H1 (cell line): ENCODE measurements around the gene HGD. TPM values are rescaled to one million over a fixed set of nuclear protein-coding genes. Genes with fewer than 3 reads are reported as not detected.

Source experiments
- polyA plus RNA-seq, 7 experiments: library from polyadenylated mRNA; depleted of rRNA in 3 of 7; stranded (reverse) in 5 of 7; unstranded in 2 of 7; fragments of >200 nt in 5 of 7; fragments of 200-250 nt in 2 of 7; gene quantifications; 1 replicate in 5 of 7; 2 replicates in 1 of 7; 4 replicates in 1 of 7; pipeline versions ENCODE4 v1.2.1 to v1.2.3, GENCODE V29; 2011 to 2013; ENCODE audit warnings: missing spikeins in 2 of 7, mixed read lengths in 2 of 7
- small RNA-seq: library from polyadenylated mRNA; stranded (forward); fragments of <200 nt; extraction: miRNeasy Mini kit (QIAGEN cat#:217004); gene quantifications from one replicate; pipeline ENCODE3, GENCODE V24; 2013; ENCODE audit not compliant: insufficient read depth
- total RNA-seq: library from RNA; stranded (reverse); fragmentation: NEBNext Ultra II Directional; extraction: Animal tissue kit (Norgen Biotek cat#: 25700); gene quantifications from 2 replicates; pipeline ENCODE4 v1.2.1, GENCODE V29; 2021

Gene HGD
- total and polyA plus RNA-seq, 2 of the 8 experiments (the other 6 are each of a cell fraction or from before 2014, with no cell fraction given) = 0.11 TPM; not detected in 1

Small RNA genes within 50 kb of the gene (small RNA-seq; reads per million reads assigned to genes)
- not detected for gene MTCO1P29
- not detected for gene MTCO2P29

Other genes with a start within 250 kb of the HGD start
- 502 and 516 TPM in 2 replicates for gene FSTL1, start 231.2 kb downstream of the HGD start, total RNA-seq
- gene FSTL1, start 231.2 kb downstream of the HGD start, polyA plus RNA-seq (2011; rRNA removed) = 158 and 168 TPM in 2 replicates
- 184 and 194 TPM in 2 replicates for gene NDUFB4, start 85.9 kb downstream of the HGD start, total RNA-seq
- 347 and 382 TPM in 2 replicates for gene NDUFB4, start 85.9 kb downstream of the HGD start, polyA plus RNA-seq (2011; rRNA removed)
- 18.5 and 19.2 TPM in 2 replicates for gene RABL3, start 60.3 kb upstream of the HGD start, total RNA-seq
- 2.3 and 4.4 TPM in 2 replicates for gene RABL3, start 60.3 kb upstream of the HGD start, polyA plus RNA-seq (2011; rRNA removed)
- gene GTF2E1, start 60.5 kb upstream of the HGD start, total RNA-seq = 64.4 and 73.3 TPM in 2 replicates
- 18.6 and 37.4 TPM in 2 replicates for gene GTF2E1, start 60.5 kb upstream of the HGD start, polyA plus RNA-seq (2011; rRNA removed)
- gene STXBP5L, start 226.0 kb upstream of the HGD start, total RNA-seq = 5.6 and 6.0 TPM in 2 replicates
- gene STXBP5L, start 226.0 kb upstream of the HGD start, polyA plus RNA-seq (2011; rRNA removed) = 0.67 and 2.0 TPM in 2 replicates